K562 (cell line): ENCODE data around the gene STON2. TPM values are rescaled to one million over a fixed set of nuclear protein-coding genes. Genes with fewer than 3 reads are reported as not detected.

Experiments
- ATAC-seq: fragments of 200-7000 bp; cut with Tn5 transposase; 3 replicates; pipeline ENCODE4 v1.9.1; 2020; ENCODE audit warnings: moderate library complexity
- BruUV-seq: library from RNA; stranded (reverse); fragments of 400-500 nt; replicated peaks from 2 replicates; lab custom pipeline; 2021; lab: Mats Ljungman, UMichigan
- CTCF ChIA-PET: fragments of 300-600 bp; formaldehyde crosslinking; extraction: SDS; loops from one replicate; lab custom pipeline; 2021; ENCODE audit warnings: low intra/inter-chr PET ratio; lab: Yijun Ruan, JAX
- POLR2A ChIA-PET: fragments of 300-600, 350-650 bp; sonication (Branson Sonifier 250); formaldehyde crosslinking; extraction: SDS; loops from one replicate; lab custom pipeline; 2021; ENCODE audit warnings: antibody characterized with exemption, inconsistent platforms; lab: Yijun Ruan, JAX
- DNase-seq, 4 experiments: peaks; one replicate each; pipeline versions ENCODE4 v3.0.0 to v3.0.0-alpha.2; 2011 to 2018; ENCODE audit warnings: low spot score in 3 of 4, mixed read lengths in 3 of 4; ENCODE audit errors: extremely low read depth in 1 of 4
- FAIRE-seq: peaks from 2 replicates; lab custom pipeline; 2011; peaks lifted over from hg19 to GRCh38; lab: Jason Lieb, UNC
- H2AFZ ChIP-seq: 2 replicates; pipeline ENCODE4 v1.6.0; 2011; ENCODE audit warnings: low read depth, low read length, control low read depth, inconsistent platforms
- H3K27ac ChIP-seq: fragments of 200-600 bp; 3 replicates; pipeline ENCODE4 v1.8.0; 2011; ENCODE audit warnings: low read depth, mild to moderate bottlenecking, control low read depth, inconsistent platforms, low read length, moderate library complexity, mixed read lengths; ENCODE audit errors: extremely low read depth
- H3K27me3 ChIP-seq, 2 experiments: fragments of 300-600 bp in 1 of 2; 2 replicates in 1 of 2; 3 replicates in 1 of 2; pipeline versions ENCODE4 v1.6.0 to v1.8.0; 2011; ENCODE audit warnings: inconsistent platforms in 2 of 2, low read length in 2 of 2, mild to moderate bottlenecking in 1 of 2, mixed read lengths in 1 of 2, moderate library complexity in 1 of 2; ENCODE audit not compliant: control insufficient read depth in 2 of 2, insufficient read depth in 2 of 2
- H3K36me3 ChIP-seq: fragments of 300-600 bp; 3 replicates; pipeline ENCODE4 v1.8.0; 2011; ENCODE audit warnings: mild to moderate bottlenecking, low read length, inconsistent platforms; ENCODE audit not compliant: control insufficient read depth, insufficient read depth
- H3K4me1 ChIP-seq, 2 experiments: fragments of 200-600 bp in 1 of 2; replicated peaks in 1 of 2; 2 replicates in 1 of 2; 3 replicates in 1 of 2; pipeline versions ENCODE4 v1.5.1 to v1.8.0; 2011; ENCODE audit warnings: inconsistent platforms in 2 of 2, low read length in 2 of 2, mild to moderate bottlenecking in 1 of 2, mixed read lengths in 1 of 2, moderate library complexity in 1 of 2; ENCODE audit not compliant: control insufficient read depth in 2 of 2, insufficient read depth in 2 of 2
- H3K4me2 ChIP-seq: 2 replicates; pipeline ENCODE4 v1.6.1; 2011; ENCODE audit warnings: low read length, control low read depth, inconsistent platforms, mixed read lengths; ENCODE audit not compliant: insufficient read depth
- H3K4me3 ChIP-seq: fragments of 200-600 bp; sonication (generic), shearing (Covaris generic); 2 replicates; pipeline ENCODE4 v1.5.1; 2016; ENCODE audit warnings: control low read depth, inconsistent platforms
- H3K79me2 ChIP-seq: fragments of 200-600 bp; 3 replicates; pipeline ENCODE4 v1.8.0; 2011; ENCODE audit warnings: low read length, inconsistent platforms; ENCODE audit not compliant: control insufficient read depth, insufficient read depth
- H3K9ac ChIP-seq, 2 experiments: 2 replicates each; pipeline versions ENCODE4 v1.6.0 to v1.6.1; 2011; ENCODE audit warnings: low read depth in 2 of 2, low read length in 2 of 2, control low read depth in 1 of 2, inconsistent platforms in 1 of 2, mild to moderate bottlenecking in 1 of 2, mixed read lengths in 1 of 2; ENCODE audit not compliant: insufficient read depth in 1 of 2
- H3K9me1 ChIP-seq: one replicate; pipeline ENCODE4 v1.6.0; 2011; ENCODE audit warnings: inconsistent platforms, mild to moderate bottlenecking, low read length, moderate library complexity; ENCODE audit not compliant: control insufficient read depth, insufficient read depth
- H3K9me3 ChIP-seq: replicated peaks from 2 replicates; pipeline ENCODE4 v1.5.1; 2011; ENCODE audit warnings: low read depth, low read length, inconsistent platforms; ENCODE audit not compliant: control insufficient read depth, insufficient read depth
- H4K20me1 ChIP-seq: replicated peaks from 2 replicates; pipeline ENCODE4 v1.6.1; 2011; ENCODE audit warnings: low read length, inconsistent platforms, mixed read lengths; ENCODE audit not compliant: control insufficient read depth, insufficient read depth
- JUND ChIP-seq, 2 experiments: IDR thresholded peaks; 2 replicates in 1 of 2; 3 replicates in 1 of 2; pipeline ENCODE4 v1.6.1; 2011; ENCODE audit warnings: borderline replicate concordance in 2 of 2, low read depth in 2 of 2, low read length in 2 of 2, improper control_type of control experiment in 1 of 2, missing biosample characterization in 1 of 2, missing genetic modification characterization in 1 of 2, missing genetic modification reagents in 1 of 2
- RBM25 ChIP-seq: fragments of 200-400 bp; formaldehyde crosslinking; IDR thresholded peaks from 2 replicates; pipeline ENCODE4 v1.6.1; 2018; ENCODE audit warnings: low read length, low read depth, moderate library complexity; ENCODE audit not compliant: severe bottlenecking
- ZFP36 ChIP-seq: fragments of 150-350 bp; IDR thresholded peaks from 2 replicates; pipeline ENCODE4 v1.6.1; 2018; ENCODE audit warnings: low read length, low read depth; ENCODE audit not compliant: partially characterized antibody
- in situ Hi-C: fragments of 300-500 bp; cut with MboI; formaldehyde crosslinking; loops from 4 replicates; pipeline ENCODE4 v1.15.0; 2018; ENCODE audit warnings: inconsistent platforms, mixed read lengths
- intact Hi-C: fragments of 100-400 bp; cut with micrococcal nuclease; formaldehyde crosslinking; loops from 2 replicates; pipeline ENCODE4 v1.14.2; 2022
- polyA plus RNA-seq, 8 experiments: library from polyadenylated mRNA; depleted of rRNA in 4 of 8; stranded (reverse) in 5 of 8; unstranded in 3 of 8; fragments of >200 nt; fragmentation: Nextera tagmentation in 2 of 8; fragmentation: Illumina TruSeq in 1 of 8; extraction: Ambion mirVana in 2 of 8; extraction: Trizol in 1 of 8; gene quantifications; 2 replicates each; pipeline versions ENCODE4 v1.2.1 to v1.2.3, GENCODE V29; 2011 to 2014; ENCODE audit warnings: inconsistent platforms in 1 of 8, missing spikeins in 1 of 8
- total RNA-seq, 7 experiments: library from RNA; depleted of rRNA in 6 of 7; stranded (reverse); fragments of >200 nt in 6 of 7; fragmentation: Illumina TruSeq in 2 of 7; extraction: Trizol in 2 of 7; gene quantifications; 2 replicates each; pipeline versions ENCODE4 v1.2.1 to v1.2.3, GENCODE V29; 2011 to 2021; ENCODE audit warnings: low replicate concordance in 1 of 7

STON2 gene
- total and polyA plus RNA-seq, 9 of the 15 experiments (the other 6 are each of a cell fraction or from before 2014, with no cell fraction given), result 7.8 to 99.3 (median 53.5) TPM

DNA sequence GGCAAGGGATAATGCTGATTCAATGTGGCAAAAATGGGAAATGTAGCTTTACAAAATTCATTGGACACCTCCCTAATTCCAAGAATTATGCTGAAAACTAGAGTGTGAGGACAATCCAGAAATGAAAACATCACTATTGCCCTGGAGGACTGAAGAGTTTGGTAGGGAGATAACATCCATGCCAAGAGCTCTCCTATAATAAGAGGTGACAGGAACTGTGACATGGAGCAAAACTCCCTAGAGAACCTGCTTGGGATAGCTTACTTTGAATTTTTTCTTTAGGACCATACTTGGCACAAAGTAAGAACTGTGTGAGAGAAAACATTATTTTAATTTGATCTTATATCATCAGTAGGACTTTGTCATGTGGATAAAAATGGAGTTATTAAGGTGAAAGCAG lies 48.9 kb downstream of the STON2 start:
- no peak overlapping the region for H3K4me3 ChIP-seq
- H3K36me3 ChIP-seq, result 0 out of 3 replicates have a peak, but pooled peaks cover 5% of the 10 kb centered on the region
- no peaks in the 10 kb centered on the region for H3K27me3 ChIP-seq
- no peak overlapping the region for H2AFZ ChIP-seq
- H3K27ac ChIP-seq, result no peak overlapping the region
- in situ Hi-C loops (no loop called here), intact Hi-C loops (no loop called here)
- H3K9me1 ChIP-seq, result peaks cover 6% of the 10 kb centered on the region
- TF ChIP-seq JUND (IDR thresholded peaks at IDR 0.05; ENCODE audit: borderline replicate concordance, low read depth, low read length) (no peak), JUND (tag; IDR thresholded peaks at IDR 0.05; ENCODE audit: borderline replicate concordance, low read depth, low read length) (no peak), ZFP36 (peak; percentile 54), RBM25 (peak; percentile 43)
- DNase-seq, result no peak
- CTCF ChIA-PET, result no interaction called here
- FAIRE-seq, result no peak
- POLR2A ChIA-PET, result interaction anchor here (0.7 to 1.0 kb wide), 3 partner anchors 11 to 535 kb away, joined by 3 read pairs; no protein-coding TSS in a partner anchor
- H3K4me1 ChIP-seq, result peaks cover 0 to 5% of the 10 kb centered on the region in 2 experiments; a peak in 2 of 5 replicates
- ATAC-seq, result no peak
- no peak overlapping the region for H3K4me2 ChIP-seq
- H3K79me2 ChIP-seq, result peaks cover 89% of the 10 kb centered on the region
- peaks cover 3% of the 10 kb centered on the region; the same call in 1 of the 2 replicates for H4K20me1 ChIP-seq
- BruUV-seq, result no TSS peak
- H3K9ac ChIP-seq, result no peak overlapping the region
- H3K9me3 ChIP-seq, result no peaks in the 10 kb centered on the region
